ENCODE data around the gene MRGPRF.
"Not testable (repeated sequence)": the region's sequence is repeated elsewhere in the genome, so short reads cannot be mapped to it uniquely, and the experiment has no call there.

Gene MRGPRF

GRCh38 chr11:68978626-68978930, 34.5 kb downstream of the MRGPRF start:
- ChIA-PET POLR2A (no interaction called here), CTCF (interaction anchor here (1.9 kb wide), 1 partner anchor 12 kb away, joined by 4 read pairs; no protein-coding TSS in a partner anchor)
- no peak overlapping the region for H3K4me3 ChIP-seq (ENCODE audit: low read depth, low read length)
- no peak for TF ChIP-seq CTCF (IDR thresholded peaks at IDR 0.05; ENCODE audit: insufficient read depth, low read length, missing control alignments)
- no peak for DNase-seq (ENCODE audit: low read depth, low spot score)

- H3K4me3 ChIP-seq (ENCODE audit: low read depth, low read length) = no peak overlapping the region
- no peak for TF ChIP-seq CTCF (IDR thresholded peaks at IDR 0.05; ENCODE audit: insufficient read depth, low read length, missing control alignments)
- ChIA-PET CTCF (no interaction called here), POLR2A (interaction anchor here (0.6 kb wide), 1 partner anchor 32 kb away, joined by 3 read pairs; no protein-coding TSS in a partner anchor)
- no peak for DNase-seq (ENCODE audit: low read depth, low spot score)
Measured at GRCh38 chr11:68977781-68978625, 35.0 kb downstream of the MRGPRF start.

- no peak for DNase-seq (ENCODE audit: low read depth, low spot score)
- ChIA-PET POLR2A (no interaction called here), CTCF (no interaction called here)
- H3K4me3 ChIP-seq (ENCODE audit: low read depth, low read length) = no peak overlapping the region
- TF ChIP-seq CTCF (IDR thresholded peaks at IDR 0.05; ENCODE audit: insufficient read depth, low read length, missing control alignments) = no peak
Measured at GRCh38 chr11:68976563-68976962, 36.5 kb downstream of the MRGPRF start.

- H3K4me3 ChIP-seq (ENCODE audit: low read depth, low read length) = no peak overlapping the region
- ChIA-PET CTCF (no interaction called here), POLR2A (no interaction called here)
- no peak for DNase-seq (ENCODE audit: low read depth, low spot score)
- no peak for TF ChIP-seq CTCF (IDR thresholded peaks at IDR 0.05; ENCODE audit: insufficient read depth, low read length, missing control alignments)
Measured at GRCh38 chr11:68976095-68976494, 37.0 kb downstream of the MRGPRF start.

GRCh38 chr11:68974421-68975194, 38.4 kb downstream of the MRGPRF start:
- ChIA-PET CTCF (interaction anchor here (1.3 kb wide), 1 partner anchor 114 kb away, joined by 3 read pairs; no protein-coding TSS in a partner anchor), POLR2A (no interaction called here)
- no peak overlapping the region for H3K4me3 ChIP-seq (ENCODE audit: low read depth, low read length)
- no peak for DNase-seq (ENCODE audit: low read depth, low spot score)
- TF ChIP-seq CTCF (IDR thresholded peaks at IDR 0.05; ENCODE audit: insufficient read depth, low read length, missing control alignments) = no peak

- CTCF ChIA-PET = interaction anchor here (1.3 kb wide), 1 partner anchor 115 kb away, joined by 3 read pairs; no protein-coding TSS in a partner anchor
- H3K4me3 ChIP-seq (ENCODE audit: low read depth, low read length); POLR2A ChIA-PET; DNase-seq (ENCODE audit: low read depth, low spot score): not testable (repeated sequence)
Measured at GRCh38 chr11:68973706-68974105, 39.3 kb downstream of the MRGPRF start.

Measured in AG04449 (cell line).